Testis (tissue), 3 donors: Measurements from ENCODE around the gene TM4SF4. TPM values are rescaled to one million over a fixed set of nuclear protein-coding genes. Genes with fewer than 3 reads are reported as not detected.

ENCODE experiments used
- DNase-seq: peaks from one replicate; pipeline ENCODE4 v3.0.0-alpha.2; 2019
- H3K27ac ChIP-seq, 2 donors: fragments of 200-600 bp; sonication (generic); one replicate each; pipeline ENCODE4 v1.5.1; 2019
- H3K27me3 ChIP-seq: fragments of 200-600 bp; sonication (generic); one replicate; pipeline ENCODE4 v1.5.1; 2019
- H3K36me3 ChIP-seq: fragments of 200-600 bp; sonication (generic); one replicate; pipeline ENCODE4 v1.5.1; 2017; ENCODE audit warnings: low read depth; ENCODE audit errors: missing control alignments
- H3K4me1 ChIP-seq: fragments of 200-600 bp; sonication (generic); one replicate; pipeline ENCODE4 v1.5.1; 2019
- H3K4me3 ChIP-seq, 2 donors: fragments of 200-600 bp; sonication (generic); one replicate each; pipeline ENCODE4 v1.5.1; 2017 to 2019
- H3K9me3 ChIP-seq: fragments of 200-600 bp; sonication (generic); one replicate; pipeline ENCODE4 v1.5.1; 2017
- CTCF ChIP-seq, 3 experiments: fragments of 450-650 bp in 2 of 3; fragments of 200-600 bp in 1 of 3; sonication (generic) in 1 of 3; IDR thresholded peaks; one replicate each; pipeline ENCODE4 v1.5.1; 2016 to 2019; ENCODE audit warnings: antibody characterized with exemption in 3 of 3, mild to moderate bottlenecking in 2 of 3, moderate library complexity in 1 of 3
- POLR2A ChIP-seq: fragments of 450-650 bp; IDR thresholded peaks from one replicate; pipeline ENCODE4 v1.6.1; 2017; ENCODE audit warnings: antibody characterized with exemption, mild to moderate bottlenecking, moderate library complexity
- whole genome bisulfite sequencing, 2 donors: methylation state at CpG; one replicate each; pipeline ENCODE4 v1.1.5; 2018; 5-methylcytosine and 5-hydroxymethylcytosine counted together
- intact Hi-C: fragments of 100-400 bp; cut with DNase I; formaldehyde crosslinking; loops from one replicate; pipeline ENCODE4 v1.15.1; 2023; ENCODE audit warnings: low total_unique reads
- polyA plus RNA-seq: library from polyadenylated mRNA; stranded (reverse); fragments of 350-450 nt; fragmentation: Illumina TruSeq; extraction: RNeasy Lipid Tissue Mini Kit (QIAGEN cat#74804); gene quantifications from one replicate; pipeline ENCODE4 v1.2.3, GENCODE V29; 2014; ENCODE audit warnings: low read depth, low replicate concordance; ENCODE audit not compliant: insufficient read depth
- total RNA-seq, 2 donors: library from RNA; depleted of rRNA; stranded (reverse); fragments of >200 nt; gene quantifications; one replicate each; pipeline ENCODE4 v1.2.3, GENCODE V29; 2016

Gene TM4SF4
- total and polyA plus RNA-seq, 3 donors from 2014 or later, result 0.12 to 1.4 (median 0.39) TPM

GRCh38 chr3:149516920-149517319, 42.4 kb downstream of the TM4SF4 start:
- no peaks in the 10 kb centered on the region for H3K27me3 ChIP-seq
- WGBS, 2 donors, result 39 to 48% methylated on average over 1 of the region's 1 CpG
- TF ChIP-seq CTCF (IDR thresholded peaks at IDR 0.05) (no peak), POLR2A (no peak)
- no peak overlapping the region for H3K4me3 ChIP-seq
- DNase-seq, result no peak
- peaks cover 4% of the 10 kb centered on the region for H3K4me1 ChIP-seq
- no peak overlapping the region for H3K27ac ChIP-seq
- intact Hi-C loops, result loop anchor here (10.0 kb wide), 1 partner anchor 198 kb away; no protein-coding TSS in a partner anchor
- no peaks in the 10 kb centered on the region for H3K36me3 ChIP-seq
- no peaks in the 10 kb centered on the region for H3K9me3 ChIP-seq

GRCh38 chr3:149519912-149520311, 45.4 kb downstream of the TM4SF4 start:
- Histone ChIP-seq H3K27ac (no peak overlapping the region), H3K36me3 (peaks cover 3% of the 10 kb centered on the region), H3K4me3 (no peak overlapping the region), H3K27me3 (no peaks in the 10 kb centered on the region), H3K4me1 (no peaks in the 10 kb centered on the region), H3K9me3 (no peaks in the 10 kb centered on the region)
- TF ChIP-seq POLR2A (no peak), CTCF (IDR thresholded peaks at IDR 0.05) (no peak)
- DNase-seq, result no peak
- intact Hi-C loops, result loop anchor here (10.0 kb wide), 1 partner anchor 195 kb away; no protein-coding TSS in a partner anchor
- 79 to 80% methylated on average over 3 of the region's 3 CpGs for WGBS, 2 donors

- TF ChIP-seq POLR2A (no peak), CTCF (IDR thresholded peaks at IDR 0.05) (no peak)
- Histone ChIP-seq H3K4me3 (no peak overlapping the region), H3K9me3 (no peaks in the 10 kb centered on the region), H3K4me1 (peaks cover 9% of the 10 kb centered on the region), H3K27me3 (no peaks in the 10 kb centered on the region), H3K27ac (no peak overlapping the region), H3K36me3 (peaks cover 3% of the 10 kb centered on the region)
- no peak for DNase-seq
- intact Hi-C loops, result no loop called here
- 88 to 93% methylated on average over 11 of the region's 11 CpGs for WGBS, 2 donors
These were observed 49.2 kb downstream of the TM4SF4 start for GRCh38 chr3:149523512-149524299.

GRCh38 chr3:149527531-149528339, 53.2 kb downstream of the TM4SF4 start:
- intact Hi-C loops, result no loop called here
- no peaks in the 10 kb centered on the region for H3K27me3 ChIP-seq
- DNase-seq, result no peak
- no peak overlapping the region for H3K4me3 ChIP-seq
- H3K27ac ChIP-seq, result peak overlapping the region in 1 of 2 donors; percentile 56
- WGBS, 2 donors, result 49 to 66% methylated on average over 5 of the region's 5 CpGs
- peaks cover 3% of the 10 kb centered on the region for H3K36me3 ChIP-seq
- no peak for TF ChIP-seq POLR2A
- peak in 1 of 3 experiments; percentile 8 for TF ChIP-seq CTCF (IDR thresholded peaks at IDR 0.05)
- peaks cover 13% of the 10 kb centered on the region for H3K4me1 ChIP-seq
- no peaks in the 10 kb centered on the region for H3K9me3 ChIP-seq
